ENCODE results near the gene AHR.

- peak; percentile 51 to 80 (median 64) for TF ChIP-seq CTCF (IDR thresholded peaks at IDR 0.05)
- no peak for TF ChIP-seq POLR2A (IDR thresholded peaks at IDR 0.05)
- no peak for TF ChIP-seq POLR2AphosphoS5 (IDR thresholded peaks at IDR 0.05)
Observed at GRCh38 chr7:17301471-17302456, 3.3 kb downstream of the AHR start.
